ENCODE results near the gene PPP2R5E. TPM values are rescaled to one million over a fixed set of nuclear protein-coding genes. Genes with fewer than 3 reads are reported as not detected.

PPP2R5E gene
- total RNA-seq, 1 experiment from 2014 or later: 47.2 TPM

GRCh38 chr14:63454863-63455622, 88.1 kb downstream of the PPP2R5E start:
- H3K9me3 ChIP-seq (ENCODE audit: control insufficient read depth, insufficient read depth, low read depth, low read length): no peaks in the 10 kb centered on the region
- DNase-seq (ENCODE audit: low read depth, low spot score) (no peak), ATAC-seq (no peak)
- no peak overlapping the region for H3K27ac ChIP-seq (ENCODE audit: low read length)
- in situ Hi-C loops (cut with HindIII; ENCODE audit: low pct_unique_long_range_greater_than_20kb, low sequenced_read_pairs) (no loop called here), intact Hi-C loops (cut with micrococcal nuclease; ENCODE audit: unreplicated experiment) (no loop called here)
- H3K4me1 ChIP-seq (ENCODE audit: control insufficient read depth, insufficient read depth, low read length): no peaks in the 10 kb centered on the region
- no peaks in the 10 kb centered on the region for H3K27me3 ChIP-seq (ENCODE audit: control insufficient read depth, insufficient read depth, low read length)
- ChIA-PET CTCF (no interaction called here), POLR2A (no interaction called here)
- BruUV-seq (replicated peaks): no TSS peak
- H3K36me3 ChIP-seq (ENCODE audit: control insufficient read depth, insufficient read depth, low read length): no peaks in the 10 kb centered on the region
- TF ChIP-seq SIN3A (IDR thresholded peaks at IDR 0.05; ENCODE audit: borderline replicate concordance, insufficient read depth, low read depth, low read length) (no peak), POLR2AphosphoS5 (IDR thresholded peaks at IDR 0.05; ENCODE audit: low read depth, low read length) (no peak), REST (IDR thresholded peaks at IDR 0.05; ENCODE audit: insufficient read depth in 1 of 2, low read depth in 2 of 2, low read length in 1 of 2) (no peak), TCF7L2 (IDR thresholded peaks at IDR 0.05; ENCODE audit: low read depth, low read length) (no peak)
- TF ChIP-seq, protein P1, sequence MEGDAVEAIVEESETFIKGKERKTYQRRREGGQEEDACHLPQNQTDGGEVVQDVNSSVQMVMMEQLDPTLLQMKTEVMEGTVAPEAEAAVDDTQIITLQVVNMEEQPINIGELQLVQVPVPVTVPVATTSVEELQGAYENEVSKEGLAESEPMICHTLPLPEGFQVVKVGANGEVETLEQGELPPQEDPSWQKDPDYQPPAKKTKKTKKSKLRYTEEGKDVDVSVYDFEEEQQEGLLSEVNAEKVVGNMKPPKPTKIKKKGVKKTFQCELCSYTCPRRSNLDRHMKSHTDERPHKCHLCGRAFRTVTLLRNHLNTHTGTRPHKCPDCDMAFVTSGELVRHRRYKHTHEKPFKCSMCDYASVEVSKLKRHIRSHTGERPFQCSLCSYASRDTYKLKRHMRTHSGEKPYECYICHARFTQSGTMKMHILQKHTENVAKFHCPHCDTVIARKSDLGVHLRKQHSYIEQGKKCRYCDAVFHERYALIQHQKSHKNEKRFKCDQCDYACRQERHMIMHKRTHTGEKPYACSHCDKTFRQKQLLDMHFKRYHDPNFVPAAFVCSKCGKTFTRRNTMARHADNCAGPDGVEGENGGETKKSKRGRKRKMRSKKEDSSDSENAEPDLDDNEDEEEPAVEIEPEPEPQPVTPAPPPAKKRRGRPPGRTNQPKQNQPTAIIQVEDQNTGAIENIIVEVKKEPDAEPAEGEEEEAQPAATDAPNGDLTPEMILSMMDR (IDR thresholded peaks at IDR 0.05): no peak
- H3K4me3 ChIP-seq (ENCODE audit: low read depth in 2 of 2, low read length in 2 of 2): no peak overlapping the region

DNA sequence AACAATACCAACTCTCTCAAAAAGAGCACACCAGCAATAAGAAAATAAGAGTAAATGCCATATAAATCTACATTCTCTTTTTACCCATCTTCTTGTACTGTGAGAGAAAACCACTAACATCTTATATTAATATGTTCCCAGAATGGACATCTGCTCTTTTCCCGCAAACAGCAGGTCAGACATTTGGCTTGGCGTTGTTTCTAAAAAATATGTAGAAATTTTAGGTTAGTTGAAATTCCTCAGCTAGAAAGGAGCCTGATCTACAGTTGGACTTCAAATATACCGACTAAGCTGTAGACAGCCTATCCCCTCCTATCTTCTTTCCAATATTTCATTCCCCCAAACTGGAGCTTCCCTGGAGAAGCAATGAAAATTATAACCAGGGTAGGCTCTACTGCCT, 88.7 kb downstream of the PPP2R5E start:
- DNase-seq (ENCODE audit: low read depth, low spot score) (no peak), ATAC-seq (no peak)
- ChIA-PET POLR2A (no interaction called here), CTCF (no interaction called here)
- no peak for TF ChIP-seq TCF7L2 (IDR thresholded peaks at IDR 0.05; ENCODE audit: low read depth, low read length)
- TF ChIP-seq SIN3A (IDR thresholded peaks at IDR 0.05; ENCODE audit: borderline replicate concordance, insufficient read depth, low read depth, low read length): no peak
- no peak for TF ChIP-seq REST (IDR thresholded peaks at IDR 0.05; ENCODE audit: insufficient read depth in 1 of 2, low read depth in 2 of 2, low read length in 1 of 2)
- TF ChIP-seq, protein P1 (IDR thresholded peaks at IDR 0.05): no peak
- no peak for TF ChIP-seq POLR2AphosphoS5 (IDR thresholded peaks at IDR 0.05; ENCODE audit: low read depth, low read length)
- Histone ChIP-seq H3K9me3 (ENCODE audit: control insufficient read depth, insufficient read depth, low read depth, low read length) (no peaks in the 10 kb centered on the region), H3K36me3 (ENCODE audit: control insufficient read depth, insufficient read depth, low read length) (no peaks in the 10 kb centered on the region), H3K27ac (ENCODE audit: low read length) (no peak overlapping the region), H3K4me3 (ENCODE audit: low read depth in 2 of 2, low read length in 2 of 2) (no peak overlapping the region), H3K4me1 (ENCODE audit: control insufficient read depth, insufficient read depth, low read length) (no peaks in the 10 kb centered on the region), H3K27me3 (ENCODE audit: control insufficient read depth, insufficient read depth, low read length) (no peaks in the 10 kb centered on the region)
- in situ Hi-C loops (cut with HindIII; ENCODE audit: low pct_unique_long_range_greater_than_20kb, low sequenced_read_pairs) (no loop called here), intact Hi-C loops (cut with micrococcal nuclease; ENCODE audit: unreplicated experiment) (no loop called here)
- no TSS peak for BruUV-seq (replicated peaks)
